GM21515 (cell line): Measurements from ENCODE around the gene VPS29.

Experiments used
- ATAC-seq: cut with Tn5 transposase; IDR thresholded peaks from one replicate; pipeline ENCODE4 v1.9.1; 2021; ENCODE audit not compliant: unreplicated experiment

Gene VPS29

GRCh38 chr12:110451263-110451662 lies 50.6 kb downstream of the VPS29 start:
- ATAC-seq: no peak

- peak; percentile 90 for ATAC-seq
Observed at GRCh38 chr12:110449799-110450497, 52.0 kb downstream of the VPS29 start, which contains the start of gene ARPC3. ARPC3 (minus strand) TSS chr12:110450337; CDS start chr12:110450260, 77 bp downstream.

- no peak for ATAC-seq
Observed at GRCh38 chr12:110444455-110444854, 57.5 kb downstream of the VPS29 start.
